Cerebellar nuclear complex (tissue), 1 donor: ENCODE measurements around the gene ERCC4.

Experiments used
- DNase-seq, 2 experiments: peaks; one replicate each; lab custom pipeline; 2025; lab: John Stamatoyannopoulos, UW

The ERCC4 gene

DNA sequence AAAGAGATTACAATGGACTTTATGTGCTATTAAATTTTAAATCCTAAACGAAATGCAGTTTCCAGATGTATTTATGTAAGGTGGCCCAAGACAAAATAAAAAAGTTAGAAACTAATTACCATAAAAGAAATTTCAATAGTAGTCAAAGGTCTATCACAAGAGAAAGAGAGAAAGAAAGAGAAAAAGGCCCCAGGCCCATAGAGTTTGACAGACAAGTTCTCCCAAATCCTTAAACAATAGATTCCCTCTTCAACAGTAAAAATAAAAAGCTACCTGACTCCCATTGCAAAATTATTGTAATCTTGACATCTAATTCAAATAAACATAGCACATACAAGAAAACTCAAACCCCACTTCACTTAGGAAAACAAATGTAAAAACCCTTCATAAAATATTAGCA lies 8.6 kb upstream of the ERCC4 start:
- DNase-seq, result no peak

DNA sequence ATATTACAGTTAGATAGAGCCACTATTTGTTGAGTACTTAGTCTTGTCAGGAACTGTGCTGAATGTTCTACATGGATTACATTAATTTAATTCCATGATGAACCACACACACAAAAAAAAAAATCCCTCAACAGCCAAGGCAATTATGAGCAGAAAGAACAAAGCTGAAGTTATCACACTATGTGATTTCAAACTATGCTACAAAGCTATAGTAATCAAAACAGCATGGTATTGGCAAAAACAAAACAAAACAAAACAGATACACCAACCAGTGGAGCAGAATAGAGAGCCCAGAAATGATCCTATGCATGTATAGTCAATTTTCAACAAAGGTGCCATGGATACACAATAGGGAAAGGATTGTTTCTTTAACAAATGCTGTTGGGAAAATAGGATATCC lies 8.1 kb upstream of the ERCC4 start:
- DNase-seq, result no peak

DNA sequence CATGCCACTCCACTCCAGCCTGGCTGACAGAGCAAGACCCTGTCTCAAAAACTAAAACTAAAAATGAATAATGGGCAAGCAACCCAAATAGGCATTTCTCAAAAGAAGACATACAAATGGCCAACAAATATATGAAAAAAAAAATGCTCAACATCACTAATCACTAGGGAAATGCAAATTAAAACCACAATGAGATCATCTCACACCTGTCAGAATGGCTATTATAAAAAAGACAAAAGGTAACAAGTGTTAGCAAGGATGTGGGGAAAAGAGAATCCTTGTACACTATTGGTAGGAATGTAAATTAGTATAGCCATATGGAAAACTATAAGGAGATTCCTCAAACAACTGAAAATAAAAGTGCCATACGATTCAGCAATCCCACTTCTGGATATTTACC lies 7.1 kb upstream of the ERCC4 start:
- DNase-seq, result no peak

DNA sequence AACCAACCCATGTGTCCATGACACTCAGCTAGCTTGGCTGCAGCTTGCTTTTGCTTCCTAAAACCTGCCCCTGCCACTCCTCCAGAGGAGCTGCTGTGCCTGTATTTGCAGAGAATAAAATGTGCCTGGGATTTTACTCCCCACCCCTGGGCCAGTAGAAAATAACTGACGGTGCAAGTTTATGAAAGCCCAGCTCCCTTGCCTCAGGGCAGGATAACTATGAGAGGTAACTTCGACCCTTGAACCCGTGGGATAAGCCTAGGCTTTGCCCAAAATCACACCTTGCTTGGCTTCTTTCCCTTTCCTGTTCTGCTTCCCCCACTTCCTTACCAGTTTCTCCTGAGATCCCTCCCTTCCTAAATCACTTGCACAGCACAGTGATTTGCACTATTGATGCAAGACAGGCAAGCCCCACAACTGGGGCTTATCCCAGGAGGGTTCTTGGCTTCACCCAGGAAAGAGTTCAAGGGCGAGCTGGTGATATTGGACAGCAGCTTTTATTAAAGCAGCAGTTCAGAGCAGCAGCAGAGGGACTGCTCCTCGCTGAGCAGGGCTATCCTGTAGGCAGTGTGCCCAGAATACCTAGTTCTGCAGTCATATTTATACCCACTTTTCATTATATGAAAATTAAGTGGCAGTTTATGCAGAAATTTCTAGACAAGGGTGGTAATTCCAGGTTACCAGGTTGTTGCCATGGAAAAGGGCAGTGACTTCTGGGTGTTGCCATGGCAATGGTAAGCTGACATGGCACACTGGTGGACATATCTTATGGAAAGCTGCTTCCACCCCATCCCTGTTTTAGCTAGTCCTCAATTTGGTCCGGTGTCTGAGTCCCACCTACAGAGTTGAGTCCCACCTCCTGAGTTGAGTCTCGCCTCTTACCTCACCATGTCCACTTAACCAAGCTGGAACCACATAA lies 6.3 kb upstream of the ERCC4 start:
- DNase-seq, result no peak

DNA sequence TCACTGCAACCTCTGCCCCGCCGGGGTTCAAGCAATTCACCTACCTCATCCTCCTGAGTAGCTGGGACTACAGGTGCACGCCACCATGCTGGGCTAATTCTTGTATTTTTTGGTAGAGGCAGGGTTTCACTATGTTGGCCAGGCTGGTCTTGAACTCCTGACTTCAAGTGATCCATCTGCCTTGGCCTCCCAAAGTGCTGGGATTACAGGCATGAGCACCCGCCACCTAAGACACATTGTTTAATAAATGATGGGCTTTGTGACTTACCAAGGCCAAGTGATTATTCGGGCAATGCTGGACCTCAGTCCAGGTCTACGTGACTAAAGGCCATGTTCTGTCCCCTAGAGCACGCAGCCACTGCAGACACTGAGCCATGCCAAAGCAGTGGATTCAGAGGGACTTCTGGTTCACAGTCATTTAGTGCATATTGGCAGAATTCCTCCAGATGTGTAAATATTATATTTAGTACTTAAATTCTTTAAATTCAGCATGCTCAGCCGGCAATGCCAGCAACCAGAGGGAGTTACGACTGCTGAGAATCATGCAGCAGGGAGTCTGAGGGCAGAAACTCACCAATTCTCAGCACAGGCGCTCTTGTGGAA lies 4.8 kb upstream of the ERCC4 start:
- no peak for DNase-seq

DNA sequence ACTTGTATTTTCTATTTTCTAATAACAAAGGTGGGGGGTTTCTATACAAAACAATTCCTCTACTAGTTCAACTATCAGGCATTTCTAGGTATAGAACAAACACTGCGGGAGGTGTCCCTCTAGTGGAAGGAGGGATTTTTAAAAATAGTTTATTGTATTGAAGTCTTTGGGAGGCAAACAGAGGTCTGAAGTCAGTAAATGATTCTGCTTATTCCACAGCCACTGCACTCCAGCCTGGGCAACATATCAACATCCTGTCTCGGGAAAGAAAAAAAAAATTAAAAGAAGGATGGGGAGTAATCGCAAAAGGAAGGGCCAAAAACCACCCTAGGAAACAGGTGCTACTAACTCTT lies 648 bp upstream of the ERCC4 start:
- no peak for DNase-seq

DNA sequence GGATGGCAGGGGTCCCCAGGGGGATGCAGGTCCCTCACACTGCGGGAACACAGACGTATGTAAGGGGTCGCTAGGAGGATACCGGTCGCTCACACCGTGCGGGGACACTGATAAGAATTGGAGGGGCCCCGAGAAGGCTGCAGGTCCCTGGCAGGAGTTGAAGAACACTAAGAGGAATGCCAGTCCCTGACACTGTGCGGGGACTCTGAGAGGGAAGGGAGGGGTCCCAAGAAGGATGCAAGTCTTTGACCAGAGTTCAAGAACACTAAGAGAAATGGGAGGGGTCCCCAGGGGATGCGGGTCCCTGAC lies 510 bp downstream of the ERCC4 start:
- DNase-seq, result no peak

DNA sequence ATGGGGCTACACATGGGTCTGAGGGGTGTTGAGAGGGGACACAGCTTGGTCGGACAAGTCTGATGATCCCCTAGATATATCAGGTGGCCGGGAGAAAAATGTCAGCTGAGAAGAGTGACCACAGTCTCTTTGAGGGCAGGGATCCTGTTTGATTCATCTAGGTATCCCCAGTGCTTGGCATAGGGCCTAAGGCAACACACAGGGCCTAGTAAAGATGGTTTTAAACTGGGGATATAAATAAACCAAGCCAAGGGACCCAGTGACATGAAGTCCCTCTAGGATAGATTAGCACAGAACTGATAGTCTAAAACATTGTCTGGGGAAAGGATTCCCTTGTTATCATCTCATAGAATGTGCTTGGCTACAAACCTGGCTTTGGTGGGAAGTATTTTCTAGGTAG lies 1.4 kb downstream of the ERCC4 start:
- DNase-seq, result no peak

DNA sequence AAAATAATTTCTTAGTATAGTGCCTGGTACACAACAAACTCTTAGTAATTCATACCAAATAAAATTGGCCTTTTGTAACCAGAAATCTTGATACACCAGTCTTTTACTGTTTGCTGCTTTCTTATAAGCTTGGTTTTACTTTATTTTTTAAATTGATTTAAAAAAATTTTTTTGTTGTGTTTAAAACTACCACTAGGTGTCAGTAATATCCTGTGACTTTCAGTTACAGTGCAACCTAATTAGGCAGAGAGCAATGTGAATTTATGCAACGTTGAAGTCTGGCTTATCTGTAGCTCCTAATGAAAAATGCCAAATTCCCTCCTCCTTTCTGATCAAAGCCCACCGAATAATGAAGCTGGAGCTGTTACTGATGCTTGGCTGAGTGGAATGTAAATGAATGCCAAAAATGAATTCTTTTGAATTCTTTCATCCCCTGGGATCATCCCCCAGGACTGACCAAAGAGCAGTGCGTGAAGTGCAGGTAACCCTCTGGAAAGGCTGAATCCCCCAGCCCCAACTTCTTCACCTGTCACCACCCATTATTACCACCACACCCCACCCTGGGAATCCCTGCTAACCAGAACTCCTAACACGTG lies 3.8 kb downstream of the ERCC4 start:
- no peak for DNase-seq

DNA sequence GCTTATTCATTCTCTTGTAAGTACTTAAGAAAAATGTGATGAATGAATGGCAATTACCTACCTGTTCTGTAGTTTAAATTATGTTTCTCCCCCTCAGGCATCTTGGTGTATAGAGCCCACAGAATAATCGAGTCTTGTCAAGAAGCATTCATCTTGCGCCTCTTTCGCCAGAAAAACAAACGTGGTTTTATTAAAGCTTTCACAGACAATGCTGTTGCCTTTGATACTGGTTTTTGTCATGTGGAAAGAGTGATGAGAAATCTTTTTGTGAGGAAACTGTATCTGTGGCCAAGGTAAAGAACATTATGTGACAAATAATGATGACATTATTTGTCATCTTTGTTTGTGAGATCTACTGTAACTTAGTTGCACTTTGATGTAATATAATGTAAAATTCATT lies 6.5 kb downstream of the ERCC4 start:
- DNase-seq, result no peak

DNA sequence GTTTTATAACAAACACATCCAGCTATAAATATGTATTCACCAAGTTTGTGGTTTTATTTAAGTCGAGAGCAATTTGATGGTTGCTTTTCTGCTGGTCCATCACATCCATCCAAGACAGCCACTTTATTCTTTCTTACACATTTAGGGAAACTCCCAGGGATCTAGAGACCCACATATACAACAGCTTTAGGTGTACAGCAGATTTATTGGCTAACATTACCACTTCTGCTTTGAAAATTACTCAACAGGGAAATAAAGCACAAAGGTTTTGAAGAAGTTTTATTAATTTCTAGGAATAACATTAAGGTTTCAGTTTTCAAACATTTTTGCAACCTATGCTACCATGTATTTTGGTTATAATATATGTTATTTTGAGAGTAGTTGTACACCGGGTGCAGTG lies 6.9 kb downstream of the ERCC4 start:
- no peak for DNase-seq

DNA sequence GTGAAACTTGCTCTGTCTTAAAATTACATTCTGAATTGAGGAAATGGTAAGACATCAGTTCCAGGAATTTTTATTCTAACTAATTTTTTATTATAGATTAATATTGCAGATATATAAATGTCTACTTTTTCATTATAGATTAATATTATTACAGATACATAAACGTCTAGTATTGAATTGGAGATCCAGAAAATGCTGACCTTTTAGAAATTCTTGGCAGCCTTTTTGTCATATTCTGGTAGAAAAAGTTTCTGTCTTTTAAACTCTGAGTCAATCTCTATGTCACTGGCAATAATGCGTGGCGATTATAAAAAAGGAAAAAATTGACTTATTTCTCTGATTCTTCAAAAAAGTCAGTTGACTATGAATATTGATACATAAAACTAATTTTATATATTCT lies 8.7 kb downstream of the ERCC4 start:
- DNase-seq, result no peak

DNA sequence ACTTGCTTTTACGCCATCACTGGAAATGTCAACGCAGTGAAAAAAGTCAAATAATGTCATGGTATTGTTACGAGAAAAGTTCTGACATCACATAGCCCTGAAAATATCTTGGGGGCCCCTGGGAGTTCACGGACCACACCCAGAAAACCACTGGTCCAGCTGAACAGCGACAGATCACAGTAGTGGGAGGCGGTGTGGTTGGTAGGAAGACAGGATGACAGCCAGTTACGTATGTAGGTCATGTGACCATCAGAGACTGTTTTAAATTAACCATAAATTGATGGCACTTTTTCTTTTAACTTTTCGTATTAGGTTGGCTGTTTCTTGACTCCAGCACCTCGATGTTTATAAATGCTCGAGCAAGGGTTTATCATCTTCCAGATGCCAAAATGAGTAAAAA lies 11.9 kb downstream of the ERCC4 start:
- DNase-seq, result no peak

DNA sequence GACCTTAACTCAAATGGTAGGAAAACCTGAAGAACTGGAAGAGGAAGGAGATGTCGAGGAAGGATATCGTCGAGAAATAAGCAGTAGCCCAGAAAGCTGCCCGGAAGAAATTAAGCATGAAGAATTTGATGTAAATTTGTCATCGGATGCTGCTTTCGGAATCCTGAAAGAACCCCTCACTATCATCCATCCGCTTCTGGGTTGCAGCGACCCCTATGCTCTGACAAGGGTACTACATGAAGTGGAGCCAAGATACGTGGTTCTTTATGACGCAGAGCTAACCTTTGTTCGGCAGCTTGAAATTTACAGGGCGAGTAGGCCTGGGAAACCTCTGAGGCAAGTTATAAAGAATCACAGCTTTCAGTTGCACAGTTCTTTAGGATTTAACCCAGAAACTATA lies 15.5 kb downstream of the ERCC4 start:
- DNase-seq, result no peak

DNA sequence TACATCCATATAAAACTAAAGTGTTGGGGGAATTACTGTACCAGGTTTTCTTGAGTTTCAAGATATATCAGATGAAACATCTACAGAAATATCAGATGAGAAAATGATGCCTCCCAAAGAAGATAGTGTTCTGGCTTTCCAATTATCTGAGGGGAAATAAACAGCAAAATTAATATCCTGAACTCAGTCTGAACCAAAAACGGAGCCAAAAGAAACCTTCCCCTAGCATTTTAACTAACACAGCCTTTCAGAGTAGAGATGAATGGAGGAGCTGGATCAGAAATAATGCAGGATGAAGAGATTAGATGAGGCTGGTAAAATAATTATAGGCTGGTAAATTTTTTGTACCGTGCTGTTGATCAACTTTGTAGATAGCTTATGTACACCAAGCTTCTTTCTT lies 16.2 kb downstream of the ERCC4 start:
- DNase-seq, result no peak

DNA sequence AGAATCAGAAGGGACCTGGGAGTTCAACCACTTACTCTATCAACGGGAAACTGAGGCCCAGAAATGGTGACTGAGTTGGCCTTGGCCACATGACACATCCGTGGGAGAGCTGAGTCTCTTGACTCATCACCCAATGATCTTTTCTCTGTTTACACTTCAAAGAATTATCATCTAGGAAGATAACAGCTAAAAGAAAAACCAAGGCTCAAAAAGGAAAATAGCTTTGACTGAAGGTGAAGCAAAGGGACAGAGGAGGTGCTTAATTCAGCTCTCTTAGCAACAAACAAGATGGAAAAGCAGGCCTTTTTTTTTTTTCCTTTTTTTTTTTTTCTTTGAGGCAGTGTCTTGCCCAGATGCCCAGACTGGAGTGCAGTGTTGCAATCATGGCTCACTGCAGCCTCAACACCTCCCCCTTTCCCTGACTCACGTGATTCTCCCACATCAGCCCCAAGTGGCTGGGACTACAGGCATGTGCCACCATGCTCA lies 16.7 kb downstream of the ERCC4 start:
- no peak for DNase-seq

DNA sequence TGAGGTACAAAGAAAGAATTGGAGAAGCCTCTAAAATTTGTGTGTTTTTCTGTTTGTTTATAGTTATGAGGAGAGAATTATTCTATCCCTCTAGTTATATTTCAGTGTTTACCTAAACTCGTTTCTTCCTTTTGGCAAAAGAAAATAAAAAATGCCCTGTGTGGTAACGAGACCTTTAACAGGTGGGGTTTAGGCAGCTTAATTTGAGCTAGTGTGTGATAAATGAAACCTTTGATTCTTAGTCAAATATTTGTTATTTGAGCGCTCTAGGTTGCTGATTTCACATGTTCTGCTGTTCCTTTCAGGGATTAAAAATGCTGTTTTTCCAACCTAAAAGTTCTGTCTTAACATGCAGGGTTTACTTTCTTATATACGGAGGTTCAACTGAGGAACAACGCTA lies 17.5 kb downstream of the ERCC4 start:
- no peak for DNase-seq

DNA sequence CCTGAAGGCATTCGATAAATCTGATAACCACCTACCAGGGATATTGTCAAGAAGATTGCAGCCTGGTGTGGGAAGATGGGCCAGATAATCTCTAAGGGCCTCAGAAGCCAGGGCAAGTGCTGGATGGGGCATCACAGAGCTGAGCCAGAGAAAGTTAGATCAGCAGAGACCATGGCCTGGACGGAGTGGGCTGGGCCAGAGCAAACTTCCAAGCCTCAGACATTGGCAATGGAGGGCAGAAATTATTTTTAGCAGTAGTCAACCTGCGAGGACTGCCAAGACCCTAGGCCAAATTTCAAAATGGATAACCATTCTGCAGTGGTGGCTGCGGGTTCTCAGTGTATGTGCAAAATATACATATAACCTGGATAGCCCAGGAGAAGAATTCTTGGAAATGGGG lies 18.5 kb downstream of the ERCC4 start:
- DNase-seq, result no peak

DNA sequence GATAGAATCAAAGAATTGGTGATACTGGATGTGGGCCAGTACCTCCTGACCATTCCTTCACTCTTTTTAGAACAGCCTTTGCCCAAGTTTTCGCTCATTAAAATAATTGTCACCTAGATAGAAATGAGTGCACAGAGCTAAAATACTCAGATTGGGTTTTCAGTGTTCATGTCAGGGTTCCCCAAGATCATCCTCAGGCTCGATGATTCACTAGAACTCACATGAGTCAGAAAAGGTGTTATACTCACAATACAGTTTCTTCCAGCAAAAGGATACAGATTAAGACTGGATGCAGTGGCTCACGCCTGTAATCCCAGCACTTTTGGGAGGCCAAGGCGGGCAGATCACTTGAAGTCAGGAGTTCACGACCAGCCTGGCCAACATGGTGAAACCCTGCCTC lies 19.9 kb downstream of the ERCC4 start:
- DNase-seq, result no peak

DNA sequence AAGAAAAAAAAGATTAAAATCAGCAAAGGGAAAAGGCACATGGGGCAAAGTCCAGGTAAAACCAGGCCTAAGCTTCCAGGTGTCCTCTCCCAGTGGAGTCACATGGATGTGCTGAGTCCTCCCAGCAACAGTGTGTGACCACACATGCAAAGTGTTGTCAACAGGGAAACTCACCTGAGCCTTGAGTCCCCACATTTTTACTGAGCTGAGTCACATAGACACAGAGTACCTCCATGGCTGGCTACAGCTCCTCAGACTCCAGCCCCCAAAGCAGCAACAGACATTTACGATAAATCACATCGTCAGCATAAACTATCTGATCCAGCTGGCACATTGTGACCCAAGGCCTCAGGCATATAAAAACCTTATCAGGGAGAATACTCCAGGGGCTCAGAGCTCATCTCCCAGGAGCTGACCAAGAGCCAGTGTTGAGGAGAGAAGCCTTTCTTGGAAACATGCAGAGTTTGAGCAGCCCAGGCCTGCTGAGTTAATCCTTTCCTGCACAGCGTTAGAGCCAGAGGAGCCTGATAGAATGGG lies 20.5 kb downstream of the ERCC4 start:
- no peak for DNase-seq

DNA sequence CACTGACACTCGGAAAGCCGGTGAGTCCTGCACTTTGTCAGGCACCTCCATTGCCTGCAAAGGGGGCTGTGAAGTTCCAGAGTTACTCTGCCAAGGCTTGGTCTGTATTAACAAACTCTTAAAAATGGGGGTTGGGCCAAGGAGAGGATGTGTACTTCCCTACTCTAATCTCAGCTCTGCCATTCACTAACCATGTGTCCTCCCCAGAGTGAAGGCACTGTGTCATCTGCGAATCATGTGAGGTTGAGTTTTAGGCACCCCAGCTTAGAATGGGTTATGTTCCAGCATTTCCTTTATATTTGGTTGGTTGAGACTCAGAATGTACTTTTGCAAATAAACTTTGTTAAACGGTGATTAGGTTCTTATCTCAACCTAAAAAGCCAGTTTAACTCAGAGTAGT lies 24.9 kb downstream of the ERCC4 start:
- DNase-seq, result no peak

DNA sequence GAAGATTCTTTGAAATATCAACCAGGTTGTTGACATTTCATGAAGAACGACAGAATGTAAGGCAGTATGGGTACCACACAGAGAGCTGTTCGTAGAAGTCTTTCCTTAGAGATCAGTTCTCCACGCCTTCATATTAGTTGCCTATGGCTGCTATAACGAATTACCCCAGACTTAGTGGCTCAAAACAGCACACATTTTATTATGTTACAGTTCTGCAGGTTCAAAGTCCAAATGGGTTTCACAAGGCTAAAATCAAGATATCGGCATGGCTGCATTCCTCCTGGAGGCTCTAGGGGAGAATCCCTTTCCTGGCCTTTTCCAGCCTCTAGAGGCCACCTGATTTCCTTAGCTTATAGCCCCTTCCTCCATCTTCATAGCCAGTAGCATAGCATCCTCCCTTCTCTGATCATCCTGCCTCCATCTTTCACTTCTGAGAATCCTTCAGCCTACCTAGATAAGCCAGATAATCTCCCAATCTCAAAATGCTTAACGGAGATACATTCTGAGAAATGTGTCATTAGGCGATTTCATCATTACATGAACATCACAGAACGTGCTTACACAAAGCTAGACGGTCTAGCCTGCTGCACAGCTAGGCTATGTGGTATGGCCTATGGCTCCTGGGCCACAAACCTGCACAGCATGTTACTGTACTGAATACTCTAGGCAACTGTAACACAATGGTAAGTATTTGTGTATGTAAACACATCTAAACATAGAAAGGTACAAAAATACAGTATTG lies 26.0 kb downstream of the ERCC4 start:
- DNase-seq, result no peak

DNA sequence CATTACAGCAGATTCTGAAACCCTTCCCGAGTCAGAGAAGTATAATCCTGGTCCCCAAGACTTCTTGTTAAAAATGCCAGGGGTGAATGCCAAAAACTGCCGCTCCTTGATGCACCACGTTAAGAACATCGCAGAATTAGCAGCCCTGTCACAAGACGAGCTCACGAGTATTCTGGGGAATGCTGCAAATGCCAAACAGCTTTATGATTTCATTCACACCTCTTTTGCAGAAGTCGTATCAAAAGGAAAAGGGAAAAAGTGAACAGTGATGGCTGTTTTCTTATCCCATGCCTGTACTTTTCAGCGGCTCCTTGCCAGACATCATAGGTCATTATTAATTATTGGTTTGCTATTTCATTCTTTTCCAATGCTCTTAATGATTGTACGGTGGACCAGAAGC lies 28.1 kb downstream of the ERCC4 start:
- DNase-seq, result no peak
